ENCODE results near the gene LRP2BP. TPM values are rescaled to one million over a fixed set of nuclear protein-coding genes. Genes with fewer than 3 reads are reported as not detected.

Gene LRP2BP
- total RNA-seq, 4 donors from 2014 or later, result 0.55 to 1.5 (median 1.2) TPM

DNA sequence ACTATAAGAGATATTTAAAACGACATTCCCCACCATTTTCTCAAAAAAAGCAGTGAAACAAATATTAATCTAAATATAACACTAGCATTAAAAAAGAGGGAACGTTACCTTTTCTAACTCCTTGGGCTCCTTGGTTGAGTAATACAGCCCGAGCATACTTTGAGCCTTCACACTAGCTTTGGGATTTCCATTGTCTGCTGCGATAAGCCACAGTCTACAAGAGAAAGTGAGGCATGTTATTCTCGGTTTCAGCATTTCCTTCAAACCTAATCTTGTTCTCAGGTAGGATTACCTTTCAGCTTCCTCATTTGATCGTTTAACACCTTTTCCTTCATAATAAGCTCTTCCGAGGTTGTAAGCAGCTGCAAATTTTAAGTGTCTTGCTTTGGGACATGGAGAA lies 21.7 kb downstream of the LRP2BP start:
- no peak overlapping the region for H3K4me3 ChIP-seq (ENCODE audit: low read depth, poor library complexity, severe bottlenecking)
- no peak for TF ChIP-seq POLR2A (IDR thresholded peaks at IDR 0.05)
- TF ChIP-seq, protein P1, sequence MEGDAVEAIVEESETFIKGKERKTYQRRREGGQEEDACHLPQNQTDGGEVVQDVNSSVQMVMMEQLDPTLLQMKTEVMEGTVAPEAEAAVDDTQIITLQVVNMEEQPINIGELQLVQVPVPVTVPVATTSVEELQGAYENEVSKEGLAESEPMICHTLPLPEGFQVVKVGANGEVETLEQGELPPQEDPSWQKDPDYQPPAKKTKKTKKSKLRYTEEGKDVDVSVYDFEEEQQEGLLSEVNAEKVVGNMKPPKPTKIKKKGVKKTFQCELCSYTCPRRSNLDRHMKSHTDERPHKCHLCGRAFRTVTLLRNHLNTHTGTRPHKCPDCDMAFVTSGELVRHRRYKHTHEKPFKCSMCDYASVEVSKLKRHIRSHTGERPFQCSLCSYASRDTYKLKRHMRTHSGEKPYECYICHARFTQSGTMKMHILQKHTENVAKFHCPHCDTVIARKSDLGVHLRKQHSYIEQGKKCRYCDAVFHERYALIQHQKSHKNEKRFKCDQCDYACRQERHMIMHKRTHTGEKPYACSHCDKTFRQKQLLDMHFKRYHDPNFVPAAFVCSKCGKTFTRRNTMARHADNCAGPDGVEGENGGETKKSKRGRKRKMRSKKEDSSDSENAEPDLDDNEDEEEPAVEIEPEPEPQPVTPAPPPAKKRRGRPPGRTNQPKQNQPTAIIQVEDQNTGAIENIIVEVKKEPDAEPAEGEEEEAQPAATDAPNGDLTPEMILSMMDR (IDR thresholded peaks at IDR 0.05), result no peak
- WGBS, 2 donors, result 88% methylated on average over 7 of the region's 7 CpGs
- intact Hi-C loops (cut with DNase I; ENCODE audit: low total_unique reads), result no loop called here
- no peak for DNase-seq (ENCODE audit: low spot score in 2 of 2)

GRCh38 chr4:185371702-185372101 lies 24.0 kb downstream of the LRP2BP start:
- no peak for DNase-seq (ENCODE audit: low spot score in 2 of 2)
- TF ChIP-seq, protein P1 (IDR thresholded peaks at IDR 0.05), result no peak
- no peak for TF ChIP-seq POLR2A (IDR thresholded peaks at IDR 0.05)
- WGBS, 2 donors, result 94 to 96% methylated on average over 11 of the region's 11 CpGs
- intact Hi-C loops (cut with DNase I; ENCODE audit: low total_unique reads), result no loop called here
- no peak overlapping the region for H3K4me3 ChIP-seq (ENCODE audit: low read depth, poor library complexity, severe bottlenecking)

- WGBS, 2 donors, result 97% methylated on average over 11 of the region's 11 CpGs
Measured at GRCh38 chr4:185370268-185370949, 25.3 kb downstream of the LRP2BP start.

DNA sequence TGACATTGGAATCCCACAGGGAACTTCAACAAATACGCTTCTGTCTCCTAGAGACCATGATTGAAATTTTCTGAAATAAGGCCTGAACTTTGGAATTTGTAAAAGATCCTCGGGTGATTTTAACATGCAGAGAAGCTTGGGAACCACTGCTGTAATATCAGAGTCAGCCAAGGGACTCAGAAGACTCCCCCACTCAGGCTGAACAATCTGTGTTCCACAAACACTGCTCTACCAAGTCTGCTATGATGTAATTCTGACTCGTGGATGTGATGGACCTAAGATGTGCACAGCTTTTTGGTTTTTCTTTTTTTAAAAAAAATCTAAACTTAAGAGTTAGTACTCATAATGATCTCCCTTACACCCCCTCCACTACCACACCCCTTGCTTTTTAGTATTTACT lies 26.0 kb downstream of the LRP2BP start:
- no peak for DNase-seq (ENCODE audit: low spot score in 2 of 2)
- WGBS, 2 donors, result 79 to 83% methylated on average over 3 of the region's 3 CpGs
- intact Hi-C loops (cut with DNase I; ENCODE audit: low total_unique reads), result no loop called here
- H3K4me3 ChIP-seq (ENCODE audit: low read depth, poor library complexity, severe bottlenecking), result no peak overlapping the region
- no peak for TF ChIP-seq POLR2A (IDR thresholded peaks at IDR 0.05)
- TF ChIP-seq, protein P1 (IDR thresholded peaks at IDR 0.05), result no peak

More at GRCh38 chr4:185370268-185370949, 25.3 kb downstream of the LRP2BP start:
- no peak for DNase-seq (ENCODE audit: low spot score in 2 of 2)
- TF ChIP-seq, protein P1 (IDR thresholded peaks at IDR 0.05), result no peak
- TF ChIP-seq POLR2A (IDR thresholded peaks at IDR 0.05), result no peak
- intact Hi-C loops (cut with DNase I; ENCODE audit: low total_unique reads), result no loop called here
- no peak overlapping the region for H3K4me3 ChIP-seq (ENCODE audit: low read depth, poor library complexity, severe bottlenecking)

GRCh38 chr4:185364886-185365285 lies 30.8 kb downstream of the LRP2BP start:
- 95 to 98% methylated on average over 5 of the region's 5 CpGs for WGBS, 2 donors

More at GRCh38 chr4:185364886-185365285, 30.8 kb downstream of the LRP2BP start:
- no peak for DNase-seq (ENCODE audit: low spot score in 2 of 2)
- intact Hi-C loops (cut with DNase I; ENCODE audit: low total_unique reads), result no loop called here
- TF ChIP-seq, protein P1 (IDR thresholded peaks at IDR 0.05), result no peak
- no peak for TF ChIP-seq POLR2A (IDR thresholded peaks at IDR 0.05)
- H3K4me3 ChIP-seq (ENCODE audit: low read depth, poor library complexity, severe bottlenecking), result no peak overlapping the region

Data from lower leg skin (tissue), 4 donors.